ENCODE measurements around the gene RNF212. TPM values are rescaled to one million over a fixed set of nuclear protein-coding genes. Genes with fewer than 3 reads are reported as not detected.

RNF212 gene
- total and polyA plus RNA-seq, 2 experiments from 2014 or later = 17.0 to 20.6 TPM

GRCh38 chr4:1136048-1136447 is 22.7 kb upstream of the RNF212 start (continued):
- TF ChIP-seq REST (IDR thresholded peaks at IDR 0.05; ENCODE audit: unreplicated experiment) (no peak), NANOG (IDR thresholded peaks at IDR 0.05; ENCODE audit: borderline replicate concordance) (no peak), ZNF331 (CRISPR knock-in tag; IDR thresholded peaks at IDR 0.05; ENCODE audit: low read depth) (no peak), EZH2 (IDR thresholded peaks at IDR 0.05; ENCODE audit: low read depth, unreplicated experiment) (no peak)

DNA sequence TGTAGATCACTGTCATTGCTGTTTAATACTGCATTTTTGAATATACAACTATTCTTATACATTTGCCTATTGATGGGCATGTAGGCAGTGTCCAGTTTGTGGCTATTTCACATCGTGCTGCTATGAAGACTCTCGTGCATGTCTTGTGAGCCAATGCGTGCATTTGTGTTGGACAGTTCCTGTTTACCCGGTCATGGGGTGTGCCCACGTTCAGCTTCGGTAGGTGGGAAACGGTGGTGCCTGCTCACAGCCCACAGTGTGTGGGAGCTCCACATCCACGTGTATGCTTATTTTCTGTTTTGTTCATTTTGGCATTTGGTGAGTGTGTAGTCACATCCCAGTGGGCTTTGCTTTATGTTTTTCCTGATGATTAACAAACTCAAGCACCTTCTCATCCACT is 19.7 kb upstream of the RNF212 start:
- Mint-ChIP-seq H3K36me3 (ENCODE audit: low read depth) (no peaks in the 10 kb centered on the region), H3K4me1 (no peaks in the 10 kb centered on the region), H3K27me3 (ENCODE audit: insufficient read depth, low read depth, poor library complexity) (no peaks in the 10 kb centered on the region), H3K4me3 (no peak overlapping the region), H3K27ac (no peak overlapping the region), H3K9me3 (peaks cover 1% of the 10 kb centered on the region; the same call in 2 of the 3 replicates)
- Histone ChIP-seq H3K4me2 (no peak overlapping the region), H3K36me3 (ENCODE audit: insufficient read depth) (no peaks in the 10 kb centered on the region), H3K4me3 (no peak overlapping the region), H3K27ac (ENCODE audit: low read depth) (no peak overlapping the region), H4K20me1 (replicated peaks; ENCODE audit: insufficient read depth) (peaks cover 5% of the 10 kb centered on the region), H3K9me2 (ENCODE audit: insufficient read depth) (no peaks in the 10 kb centered on the region), H3K79me2 (replicated peaks; ENCODE audit: insufficient read depth) (no peaks in the 10 kb centered on the region), H3F3A (replicated peaks; ENCODE audit: low read depth) (no peaks in the 10 kb centered on the region), H2AFZ (no peak overlapping the region), H3K27me3 (ENCODE audit: insufficient read depth) (no peaks in the 10 kb centered on the region), H3K4me1 (ENCODE audit: insufficient read depth) (no peaks in the 10 kb centered on the region)
- no peak for ATAC-seq
- no peak for DNase-seq (ENCODE audit: low spot score)
- TF ChIP-seq NANOG (IDR thresholded peaks at IDR 0.05; ENCODE audit: borderline replicate concordance) (no peak), ZNF462 (CRISPR knock-in tag; IDR thresholded peaks at IDR 0.05) (no peak), ZNF114 (CRISPR knock-in tag; IDR thresholded peaks at IDR 0.05) (no peak), ETS1 (IDR thresholded peaks at IDR 0.05) (no peak), JUNB (IDR thresholded peaks at IDR 0.05; ENCODE audit: unreplicated experiment) (no peak), CTCF (conservative IDR thresholded peaks at IDR 0.05; ENCODE audit: low read depth in 2 of 2) (no peak), POLR2AphosphoS5 (IDR thresholded peaks at IDR 0.05; ENCODE audit: low read depth) (no peak), EZH2 (IDR thresholded peaks at IDR 0.05; ENCODE audit: low read depth, unreplicated experiment) (no peak), STAT1 (IDR thresholded peaks at IDR 0.05; ENCODE audit: unreplicated experiment) (no peak), CREB1 (CRISPR knock-in tag; IDR thresholded peaks at IDR 0.05; ENCODE audit: low read depth) (no peak), EZH2phosphoT487 (IDR thresholded peaks at IDR 0.05; ENCODE audit: unreplicated experiment) (no peak), ZNF331 (CRISPR knock-in tag; IDR thresholded peaks at IDR 0.05; ENCODE audit: low read depth) (no peak)

Measured in GM23338 (cell line).